DOHH2 (cell line): ENCODE data around the gene ELOVL6.

Source experiments
- H3F3A ChIP-seq: fragments of 200-600 bp; sonication (generic), shearing (Covaris generic); 2 replicates; pipeline ENCODE4 v1.6.0; 2016; ENCODE audit warnings: antibody characterized with exemption, mild to moderate bottlenecking; ENCODE audit not compliant: control insufficient read depth, insufficient read depth
- H3K27ac ChIP-seq: fragments of 200-600 bp; sonication (generic); 2 replicates; pipeline ENCODE4 v1.5.1; 2014; ENCODE audit warnings: low read depth, mild to moderate bottlenecking, low read length, moderate library complexity
- H3K27me3 ChIP-seq: fragments of 200-600 bp; sonication (generic); 2 replicates; pipeline ENCODE4 v1.6.1; 2014; ENCODE audit warnings: mild to moderate bottlenecking, low read length, mixed read lengths; ENCODE audit not compliant: control insufficient read depth
- H3K36me3 ChIP-seq: fragments of 200-600 bp; sonication (generic); 2 replicates; pipeline ENCODE4 v1.6.1; 2014; ENCODE audit warnings: mild to moderate bottlenecking, low read length, moderate library complexity, mixed read lengths; ENCODE audit not compliant: control insufficient read depth
- H3K4me1 ChIP-seq: fragments of 200-600 bp; sonication (generic); 2 replicates; pipeline ENCODE4 v1.6.1; 2014; ENCODE audit warnings: mild to moderate bottlenecking, low read length, mixed read lengths; ENCODE audit not compliant: control insufficient read depth
- H3K4me2 ChIP-seq: fragments of 200-600 bp; sonication (generic); 2 replicates; pipeline ENCODE4 v1.6.0; 2014; ENCODE audit warnings: mild to moderate bottlenecking, low read length, moderate library complexity
- H3K4me3 ChIP-seq: fragments of 200-600 bp; sonication (generic); 2 replicates; pipeline ENCODE4 v1.5.1; 2014; ENCODE audit warnings: mild to moderate bottlenecking, low read length, mixed read lengths
- H3K79me2 ChIP-seq: fragments of 200-600 bp; sonication (generic); 2 replicates; pipeline ENCODE4 v1.6.1; 2014; ENCODE audit warnings: mild to moderate bottlenecking, low read length, mixed read lengths; ENCODE audit not compliant: control insufficient read depth
- H3K9me2 ChIP-seq: fragments of 200-600 bp; sonication (generic); replicated peaks from 2 replicates; pipeline ENCODE4 v1.6.1; 2014; ENCODE audit warnings: mild to moderate bottlenecking, low read length, mixed read lengths; ENCODE audit not compliant: control insufficient read depth
- H3K9me3 ChIP-seq: fragments of 200-600 bp; sonication (generic); 2 replicates; pipeline ENCODE4 v1.6.1; 2014; ENCODE audit warnings: antibody characterized with exemption, low read length, mixed read lengths; ENCODE audit not compliant: control insufficient read depth, insufficient read depth
- H4K20me1 ChIP-seq: fragments of 200-600 bp; sonication (generic); 2 replicates; pipeline ENCODE4 v1.6.0; 2014; ENCODE audit warnings: low read depth, mild to moderate bottlenecking, antibody characterized with exemption, low read length, moderate library complexity; ENCODE audit not compliant: control insufficient read depth, insufficient read depth
- CTCF ChIP-seq: fragments of 200-600 bp; sonication (generic); IDR thresholded peaks from one replicate; pipeline ENCODE4 v1.5.1; 2014; ENCODE audit warnings: antibody characterized with exemption, mild to moderate bottlenecking, low read depth, low read length; ENCODE audit not compliant: poor library complexity, severe bottlenecking
- EZH2phosphoT487 ChIP-seq: fragments of 200-600 bp; sonication (generic); IDR thresholded peaks from 2 replicates; pipeline ENCODE4 v1.6.1; 2017; ENCODE audit warnings: borderline replicate concordance, mild to moderate bottlenecking, antibody characterized with exemption, low read length, moderate library complexity, mixed read lengths

Gene ELOVL6

GRCh38 chr4:110156442-110156841 lies 42.0 kb downstream of the ELOVL6 start:
- 0 out of 2 replicates have a peak, but pooled peaks cover 10% of the 10 kb centered on the region for H3K79me2 ChIP-seq
- H3K9me3 ChIP-seq = no peaks in the 10 kb centered on the region
- no peaks in the 10 kb centered on the region for H3K27me3 ChIP-seq
- no peaks in the 10 kb centered on the region for H3F3A ChIP-seq
- H3K9me2 ChIP-seq = no peaks in the 10 kb centered on the region
- no peaks in the 10 kb centered on the region for H4K20me1 ChIP-seq
- 0 out of 2 replicates have a peak, but pooled peaks cover 1% of the 10 kb centered on the region for H3K36me3 ChIP-seq
- H3K4me3 ChIP-seq = no peak overlapping the region
- H3K4me2 ChIP-seq = no peak overlapping the region
- TF ChIP-seq EZH2phosphoT487 (no peak), CTCF (no peak)
- no peaks in the 10 kb centered on the region for H3K4me1 ChIP-seq
- no peak overlapping the region for H3K27ac ChIP-seq

GRCh38 chr4:110155654-110156053 lies 42.8 kb downstream of the ELOVL6 start:
- Histone ChIP-seq H3K4me2 (no peak overlapping the region), H3K27ac (no peak overlapping the region), H3K9me3 (no peaks in the 10 kb centered on the region), H3F3A (no peaks in the 10 kb centered on the region), H3K27me3 (no peaks in the 10 kb centered on the region), H3K36me3 (no peaks in the 10 kb centered on the region), H3K9me2 (no peaks in the 10 kb centered on the region), H3K79me2 (0 out of 2 replicates have a peak, but pooled peaks cover 10% of the 10 kb centered on the region), H3K4me3 (no peak overlapping the region), H3K4me1 (no peaks in the 10 kb centered on the region), H4K20me1 (no peaks in the 10 kb centered on the region)
- no peak for TF ChIP-seq CTCF
- TF ChIP-seq EZH2phosphoT487 = no peak

GRCh38 chr4:110154582-110154981 lies 43.8 kb downstream of the ELOVL6 start:
- TF ChIP-seq CTCF = no peak
- no peak for TF ChIP-seq EZH2phosphoT487
- Histone ChIP-seq H3K4me2 (no peak overlapping the region), H3K4me3 (no peak overlapping the region), H3K27me3 (no peaks in the 10 kb centered on the region), H3K4me1 (no peaks in the 10 kb centered on the region), H3K9me3 (no peaks in the 10 kb centered on the region), H3F3A (no peaks in the 10 kb centered on the region), H3K79me2 (0 out of 2 replicates have a peak, but pooled peaks cover 10% of the 10 kb centered on the region), H4K20me1 (no peaks in the 10 kb centered on the region), H3K27ac (no peak overlapping the region), H3K36me3 (no peaks in the 10 kb centered on the region), H3K9me2 (no peaks in the 10 kb centered on the region)
